Keratinocyte (primary cell): ENCODE measurements around the gene HMCN1. TPM values are rescaled to one million over a fixed set of nuclear protein-coding genes. Genes with fewer than 3 reads are reported as not detected.

Experiments
- DNase-seq: peaks from one replicate; pipeline ENCODE4 v3.0.0-alpha.2; 2011; ENCODE audit warnings: low read depth, missing footprints, low spot score
- FAIRE-seq: peaks from 2 replicates; lab custom pipeline; 2011; peaks lifted over from hg19 to GRCh38; lab: Jason Lieb, UNC
- H2AFZ ChIP-seq: 2 replicates; pipeline ENCODE4 v1.6.0; 2012; ENCODE audit warnings: low read length, control low read depth, inconsistent platforms; ENCODE audit not compliant: control insufficient read depth
- H3K27ac ChIP-seq: 2 replicates; pipeline ENCODE4 v1.5.1; 2011; ENCODE audit warnings: low read length; ENCODE audit not compliant: control insufficient read depth, insufficient read depth
- H3K27me3 ChIP-seq: 3 replicates; pipeline ENCODE4 v1.6.0; 2011; ENCODE audit warnings: low read length; ENCODE audit not compliant: control insufficient read depth, insufficient read depth; ENCODE audit errors: extremely low read depth
- H3K36me3 ChIP-seq, 2 experiments: 2 replicates in 1 of 2; 3 replicates in 1 of 2; pipeline ENCODE4 v1.5.1; 2011; ENCODE audit warnings: low read length in 2 of 2, mild to moderate bottlenecking in 1 of 2; ENCODE audit not compliant: control insufficient read depth in 2 of 2, insufficient read depth in 2 of 2; ENCODE audit errors: extremely low read depth in 1 of 2
- H3K4me1 ChIP-seq: 3 replicates; pipeline ENCODE4 v1.5.1; 2011; ENCODE audit warnings: low read length; ENCODE audit not compliant: control insufficient read depth, insufficient read depth; ENCODE audit errors: extremely low read depth
- H3K4me2 ChIP-seq: 3 replicates; pipeline ENCODE4 v1.6.0; 2011; ENCODE audit warnings: low read depth, low read length; ENCODE audit not compliant: control insufficient read depth, insufficient read depth; ENCODE audit errors: extremely low read depth
- H3K4me3 ChIP-seq, 3 experiments: fragments of 200-600 bp in 1 of 3; sonication (generic) in 1 of 3; 2 replicates in 2 of 3; 3 replicates in 1 of 3; pipeline ENCODE4 v1.5.1; 2011 to 2016; ENCODE audit warnings: low read length in 3 of 3, mild to moderate bottlenecking in 3 of 3, control low read depth in 2 of 3, inconsistent platforms in 1 of 3, low read depth in 1 of 3, mixed read lengths in 1 of 3, mixed run types in 1 of 3, moderate library complexity in 1 of 3; ENCODE audit not compliant: control insufficient read depth in 2 of 3, insufficient read depth in 2 of 3; ENCODE audit errors: extremely low read depth in 1 of 3
- H3K79me2 ChIP-seq: 2 replicates; pipeline ENCODE4 v1.6.0; 2012; ENCODE audit warnings: low read length; ENCODE audit not compliant: control insufficient read depth, insufficient read depth
- H3K9ac ChIP-seq: 3 replicates; pipeline ENCODE4 v1.6.0; 2011; ENCODE audit warnings: low read length; ENCODE audit not compliant: control insufficient read depth, insufficient read depth; ENCODE audit errors: extremely low read depth
- H3K9me1 ChIP-seq: 3 replicates; pipeline ENCODE4 v1.6.0; 2011; ENCODE audit warnings: low read length; ENCODE audit not compliant: control insufficient read depth, insufficient read depth; ENCODE audit errors: extremely low read depth
- H3K9me3 ChIP-seq: 2 replicates; pipeline ENCODE4 v1.5.1; 2012; ENCODE audit warnings: low read depth, low read length; ENCODE audit not compliant: control insufficient read depth
- H4K20me1 ChIP-seq: 3 replicates; pipeline ENCODE4 v1.6.0; 2011; ENCODE audit warnings: low read length; ENCODE audit not compliant: control insufficient read depth, insufficient read depth; ENCODE audit errors: extremely low read depth
- CTCF ChIP-seq, 3 experiments: IDR thresholded peaks in 1 of 3; conservative IDR thresholded peaks in 1 of 3; optimal IDR thresholded peaks in 1 of 3; 2 replicates in 2 of 3; 3 replicates in 1 of 3; pipeline versions ENCODE3 to v1.5.1; 2011; ENCODE audit warnings: low read length in 3 of 3, mild to moderate bottlenecking in 3 of 3, moderate library complexity in 2 of 3, control low read depth in 1 of 3, inconsistent platforms in 1 of 3; ENCODE audit not compliant: insufficient read depth in 2 of 3; ENCODE audit errors: extremely low read depth in 1 of 3
- EZH2 ChIP-seq: IDR thresholded peaks from one replicate; pipeline ENCODE4 v1.6.1; 2012; ENCODE audit warnings: inconsistent platforms, mild to moderate bottlenecking, low read length, moderate library complexity
- dilution Hi-C: fragments of 300-500 bp; cut with MboI; formaldehyde crosslinking; loops from one replicate; pipeline ENCODE4 v1.7.0; 2020; ENCODE audit warnings: low sequenced_read_pairs; ENCODE audit not compliant: extremely low pct_ligation_motif_present
- polyA plus RNA-seq, 5 experiments: library from polyadenylated mRNA; depleted of rRNA in 3 of 5; stranded (reverse) in 3 of 5; stranded (forward) in 1 of 5; unstranded in 1 of 5; fragments of >200 nt; gene quantifications; 1 replicate in 1 of 5; 2 replicates in 3 of 5; 3 replicates in 1 of 5; pipeline versions ENCODE4 v1.2.1 to v1.2.3, GENCODE V29; 2011 to 2012; ENCODE audit warnings: missing spikeins in 2 of 5, low read depth in 1 of 5, low replicate concordance in 1 of 5

HMCN1 gene
- polyA plus RNA-seq, 1 donor (not counting 4 experiments of a cell fraction or from before 2014, with no cell fraction given), result 1.8 TPM

DNA sequence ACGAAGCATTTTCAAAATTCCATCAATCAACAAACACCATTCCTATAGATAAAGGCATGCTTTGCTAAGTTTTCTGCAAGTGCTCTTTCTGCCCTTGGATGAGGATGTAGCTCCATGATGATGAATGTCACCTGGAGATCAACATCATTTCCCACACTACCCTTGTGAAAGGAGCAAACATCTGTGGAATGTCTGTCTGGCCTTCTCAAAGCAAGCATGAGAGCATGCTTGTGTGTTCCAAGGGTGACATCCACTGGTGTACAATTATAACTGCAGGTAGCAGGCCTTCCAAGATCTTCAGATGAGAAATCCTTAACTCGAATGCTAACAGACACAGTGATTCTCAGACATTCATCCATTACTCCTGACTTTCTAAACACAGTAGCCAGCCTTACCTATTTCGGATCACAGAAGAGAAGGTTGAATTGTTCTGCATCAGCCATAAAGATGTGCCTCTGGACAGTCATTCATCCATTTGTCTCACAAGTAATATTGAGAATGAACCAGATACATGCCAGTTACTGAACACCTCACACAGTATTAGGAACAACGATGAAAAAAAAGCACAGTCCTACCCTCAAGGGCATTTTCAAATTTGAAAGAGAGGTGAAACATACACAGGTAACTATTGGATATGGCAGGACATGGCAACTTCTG lies 478.5 kb downstream of the HMCN1 start:
- no peaks in the 10 kb centered on the region for H3K9me3 ChIP-seq
- H3K27ac ChIP-seq, result no peak overlapping the region
- dilution Hi-C loops, result no loop called here
- H4K20me1 ChIP-seq, result no peaks in the 10 kb centered on the region
- peak; percentile 79 to 95 (median 92) for TF ChIP-seq CTCF (optimal IDR thresholded peaks at IDR 0.05 in 1 of 3, IDR thresholded peaks at IDR 0.05 in 1 of 3, conservative IDR thresholded peaks at IDR 0.05 in 1 of 3; ENCODE audit: extremely low read depth in 1 of 3, insufficient read depth in 2 of 3, low read length in 3 of 3)
- no peak for TF ChIP-seq EZH2
- no peak overlapping the region for H3K4me2 ChIP-seq
- no peak overlapping the region for H3K4me3 ChIP-seq
- H3K9ac ChIP-seq, result no peak overlapping the region
- FAIRE-seq (peak; percentile 97), DNase-seq (peak; percentile 86)
- H3K27me3 ChIP-seq, result no peaks in the 10 kb centered on the region
- H3K9me1 ChIP-seq, result no peaks in the 10 kb centered on the region
- no peaks in the 10 kb centered on the region for H3K79me2 ChIP-seq
- peaks cover 3% of the 10 kb centered on the region for H3K4me1 ChIP-seq
- H3K36me3 ChIP-seq, result no peaks in the 10 kb centered on the region
- peak overlapping the region; percentile 73 for H2AFZ ChIP-seq

- Histone ChIP-seq H3K79me2 (no peaks in the 10 kb centered on the region), H3K9ac (no peak overlapping the region), H3K4me3 (no peak overlapping the region), H3K9me3 (no peaks in the 10 kb centered on the region), H3K27me3 (no peaks in the 10 kb centered on the region), H4K20me1 (no peaks in the 10 kb centered on the region), H3K4me1 (peaks cover 3% of the 10 kb centered on the region), H3K4me2 (no peak overlapping the region), H2AFZ (no peak overlapping the region), H3K36me3 (no peaks in the 10 kb centered on the region), H3K9me1 (no peaks in the 10 kb centered on the region), H3K27ac (no peak overlapping the region)
- DNase-seq (no peak), FAIRE-seq (no peak)
- dilution Hi-C loops, result no loop called here
- TF ChIP-seq EZH2 (no peak), CTCF (optimal IDR thresholded peaks at IDR 0.05 in 1 of 3, IDR thresholded peaks at IDR 0.05 in 1 of 3, conservative IDR thresholded peaks at IDR 0.05 in 1 of 3; ENCODE audit: extremely low read depth in 1 of 3, insufficient read depth in 2 of 3, low read length in 3 of 3) (no peak)
Observed at GRCh38 chr1:186213225-186213607, 479.0 kb downstream of the HMCN1 start.
